Measurements from ENCODE around the gene RABGAP1L.

The RABGAP1L gene

DNA sequence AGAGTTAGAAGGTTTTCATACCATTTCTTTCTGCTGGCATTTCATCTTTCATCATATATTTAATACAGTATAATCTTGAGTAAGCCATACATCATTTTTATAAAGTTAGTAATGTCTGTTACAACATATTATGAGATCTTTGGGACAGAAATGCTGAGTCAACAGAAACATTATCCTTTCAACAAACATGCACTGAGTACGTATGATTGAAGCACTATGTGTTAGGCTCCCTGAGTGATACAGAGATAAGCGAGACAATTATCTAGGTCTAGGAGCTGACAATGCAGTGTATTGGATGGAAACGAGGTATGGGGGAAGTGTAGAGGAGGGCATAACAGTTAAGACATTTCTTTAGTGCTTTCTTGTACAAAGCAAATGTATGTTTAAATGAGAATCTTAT, 268.7 kb downstream of the RABGAP1L start:
- TF ChIP-seq CTCF (IDR thresholded peaks at IDR 0.05; ENCODE audit: low read depth, low read length) = no peak
- H3K4me3 ChIP-seq (ENCODE audit: low read depth, low read length) = no peak overlapping the region

GRCh38 chr1:174428739-174429138, 269.4 kb downstream of the RABGAP1L start:
- TF ChIP-seq CTCF (IDR thresholded peaks at IDR 0.05; ENCODE audit: low read depth, low read length) = no peak
- no peak overlapping the region for H3K4me3 ChIP-seq (ENCODE audit: low read depth, low read length)

DNA sequence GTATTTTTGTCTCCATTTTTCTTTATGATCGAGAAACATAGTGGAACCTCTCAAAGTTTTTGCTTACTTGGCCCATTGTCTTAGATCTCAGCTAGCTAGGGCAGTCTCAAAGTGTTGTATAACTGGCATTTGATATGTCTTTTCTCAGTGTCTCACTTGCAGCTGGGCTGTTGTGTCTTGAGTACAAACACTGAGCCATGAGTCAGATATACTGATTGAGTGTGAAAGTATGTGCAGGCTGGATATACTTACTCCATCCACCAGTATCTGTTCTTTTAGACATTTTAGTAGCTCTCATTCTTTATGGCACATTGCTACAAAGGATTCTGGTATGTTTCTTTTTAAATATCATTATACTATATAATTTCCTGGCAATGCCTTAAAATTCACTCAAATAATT, 274.1 kb downstream of the RABGAP1L start:
- no peak for TF ChIP-seq CTCF (IDR thresholded peaks at IDR 0.05; ENCODE audit: low read depth, low read length)
- H3K4me3 ChIP-seq (ENCODE audit: low read depth, low read length) = no peak overlapping the region

- no peak overlapping the region for H3K4me3 ChIP-seq (ENCODE audit: low read depth, low read length)
- no peak for TF ChIP-seq CTCF (IDR thresholded peaks at IDR 0.05; ENCODE audit: low read depth, low read length)
Measured at GRCh38 chr1:174445351-174445750, 286.0 kb downstream of the RABGAP1L start.

GRCh38 chr1:174445817-174446216, 286.5 kb downstream of the RABGAP1L start:
- no peak overlapping the region for H3K4me3 ChIP-seq (ENCODE audit: low read depth, low read length)
- no peak for TF ChIP-seq CTCF (IDR thresholded peaks at IDR 0.05; ENCODE audit: low read depth, low read length)

DNA sequence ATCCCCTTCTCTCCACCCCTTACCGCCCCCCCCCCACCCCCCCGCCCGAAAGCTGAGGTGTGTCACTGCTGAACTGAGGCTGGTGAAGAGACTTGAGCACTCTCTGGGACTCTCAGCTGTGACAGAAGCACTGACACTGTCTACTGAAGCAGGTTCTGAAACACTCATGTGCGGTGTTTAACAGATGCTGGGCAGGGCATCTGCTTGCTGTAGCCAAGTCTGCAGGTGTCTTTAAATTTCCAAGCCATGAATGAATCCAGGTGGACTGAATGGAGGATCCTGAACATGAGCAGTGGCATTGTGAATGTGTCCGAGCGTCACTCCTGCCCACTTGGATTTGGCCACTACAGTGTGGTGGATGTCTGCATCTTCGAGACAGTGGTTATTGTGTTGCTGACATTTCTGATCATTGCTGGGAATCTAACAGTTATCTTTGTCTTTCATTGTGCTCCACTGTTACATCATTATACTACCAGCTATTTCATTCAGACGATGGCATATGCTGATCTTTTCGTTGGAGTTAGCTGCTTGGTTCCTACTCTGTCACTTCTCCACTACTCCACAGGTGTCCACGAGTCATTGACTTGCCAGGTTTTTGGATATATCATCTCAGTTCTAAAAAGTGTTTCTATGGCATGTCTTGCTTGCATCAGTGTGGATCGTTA, 288.7 kb downstream of the RABGAP1L start, which contains the start of gene GPR52:
GPR52 (plus strand) TSS at position 99 of the 665 bp plus-strand sequence; CDS start at position 247, 148 bp downstream.
- no peak within 1 kb of the TSS for H3K4me3 ChIP-seq (ENCODE audit: low read depth, low read length)
- TF ChIP-seq CTCF (IDR thresholded peaks at IDR 0.05; ENCODE audit: low read depth, low read length) = no peak

GRCh38 chr1:174448531-174448883, 289.2 kb downstream of the RABGAP1L start:
- H3K4me3 ChIP-seq (ENCODE audit: low read depth, low read length) = no peak overlapping the region
- TF ChIP-seq CTCF (IDR thresholded peaks at IDR 0.05; ENCODE audit: low read depth, low read length) = no peak

All from WI38 (cell line).